Adrenal gland (tissue), 12 donors: Measurements from ENCODE around the gene EXOSC9. TPM values are rescaled to one million over a fixed set of nuclear protein-coding genes. Genes with fewer than 3 reads are reported as not detected.

ENCODE experiments used
- DNase-seq, 7 donors: peaks; one replicate each; pipeline ENCODE4 v3.0.0-alpha.2; 2019 to 2020
- H3K27ac ChIP-seq, 5 donors: fragments of 200-600 bp; sonication (generic) in 4 of 5; 1 replicate in 3 of 5; 2 replicates in 2 of 5; pipeline versions ENCODE4 v1.5.1 to v1.8.0; 2016 to 2020; ENCODE audit warnings: mild to moderate bottlenecking in 1 of 5
- H3K27me3 ChIP-seq: fragments of 200-600 bp; 2 replicates; pipeline ENCODE4 v1.8.0; 2021
- H3K36me3 ChIP-seq, 2 donors: fragments of 200-600 bp; replicated peaks in 1 of 2; 1 replicate in 1 of 2; 2 replicates in 1 of 2; pipeline versions ENCODE4 v1.5.1 to v1.8.0; 2018 to 2022
- H3K4me1 ChIP-seq, 2 donors: fragments of 200-600 bp; replicated peaks in 1 of 2; 1 replicate in 1 of 2; 2 replicates in 1 of 2; pipeline versions ENCODE4 v1.5.1 to v1.8.0; 2018 to 2021
- H3K4me3 ChIP-seq, 4 donors: fragments of 200-600 bp; sonication (generic) in 3 of 4; one replicate each; pipeline ENCODE4 v1.5.1; 2016 to 2018
- H3K9me3 ChIP-seq, 3 donors: fragments of 200-600 bp; sonication (generic) in 1 of 3; replicated peaks in 1 of 3; 1 replicate in 2 of 3; 2 replicates in 1 of 3; pipeline versions ENCODE4 v1.5.1 to v1.8.0; 2016 to 2021
- POLR2A ChIP-seq, 2 donors: fragments of 450-650 bp; IDR thresholded peaks; one replicate each; pipeline ENCODE4 v1.6.1; 2017; ENCODE audit warnings: antibody characterized with exemption in 2 of 2, mild to moderate bottlenecking in 2 of 2, moderate library complexity in 1 of 2
- WGBS, 4 donors: extraction: QIAGEN DNeasy Blood & Tissue Kit in 2 of 4; methylation state at CpG; one replicate each; pipeline versions ENCODE4 v1.1.5 to v1.1.7; 2013 to 2017; 5-methylcytosine and 5-hydroxymethylcytosine counted together
- intact Hi-C, 2 donors: fragments of 100-400 bp; cut with DNase I; formaldehyde crosslinking; loops; one replicate each; pipeline versions ENCODE4 v1.14.1 to v1.15.0; 2022 to 2023
- polyA plus RNA-seq, 3 donors: library from polyadenylated mRNA; stranded (reverse); fragments of 200-250 nt in 2 of 3; fragments of 350-450 nt in 1 of 3; fragmentation: Illumina TruSeq in 1 of 3; extraction: RNeasy Lipid Tissue Mini Kit (QIAGEN cat#74804) in 1 of 3; gene quantifications; one replicate each; pipeline ENCODE4 v1.2.3, GENCODE V29; 2013 to 2014
- total RNA-seq, 9 donors: library from RNA; depleted of rRNA in 4 of 9; stranded (reverse); fragments of >200 nt in 4 of 9; fragments of 120-200 nt in 1 of 9; fragmentation: NEBNext Ultra II Directional in 1 of 9; extraction: Animal tissue kit (Norgen Biotek cat#: 25700) in 1 of 9; gene quantifications; one replicate each; pipeline versions ENCODE4 v1.1.0 to v1.2.4, GENCODE V29; 2013 to 2023
- TF ChIP-seq, protein P1 (sequence below), 6 experiments: fragments of 450-650 bp in 4 of 6; fragments of 200-600 bp in 2 of 6; sonication (generic) in 1 of 6; IDR thresholded peaks; 1 replicate in 5 of 6; 2 replicates in 1 of 6; pipeline versions ENCODE4 v1.5.1 to v1.8.0; 2016 to 2021; ENCODE audit warnings: antibody characterized with exemption in 6 of 6, mild to moderate bottlenecking in 2 of 6, moderate library complexity in 1 of 6
- donor health status: healthy with polysubstance abuse.
- donor health status: Bipolar disorder and iron deficiency.
- donor health status: DM: yes; HTN: yes; CAD: no.
- donor health status: DM: no; HTN: no; CAD: no.
- donor health status: DM: no; HTN: no; CAD: no.
- donor health status: DM: yes; HTN: yes; CAD: no.

The EXOSC9 gene
- total and polyA plus RNA-seq, 12 donors = 10.6 to 41.3 (median 22.1) TPM

DNA sequence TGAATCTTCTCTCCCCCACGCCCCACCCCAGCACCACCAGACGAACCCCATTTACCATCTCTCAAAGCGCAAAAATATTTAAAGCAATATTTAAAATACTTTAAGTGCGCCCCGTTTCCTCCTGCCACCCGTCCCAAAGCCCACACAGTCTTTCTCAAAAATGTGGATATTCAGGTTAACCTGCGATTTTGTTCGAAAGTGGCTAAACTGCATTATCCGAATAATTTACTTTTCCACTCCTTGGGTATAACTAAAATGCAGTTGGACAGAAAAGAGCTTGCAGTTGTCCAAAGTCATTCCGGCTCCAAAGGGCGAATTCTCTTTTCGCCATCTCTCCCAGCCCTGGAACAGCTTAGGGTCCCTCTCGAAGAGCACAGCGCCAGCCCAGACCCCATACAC is 36.8 kb upstream of the EXOSC9 start:
- intact Hi-C loops = no loop called here
- DNase-seq = no peak
- H3K9me3 ChIP-seq = no peaks in the 10 kb centered on the region
- no peak overlapping the region for H3K27ac ChIP-seq
- H3K36me3 ChIP-seq = no peaks in the 10 kb centered on the region
- H3K27me3 ChIP-seq = peaks cover 21% of the 10 kb centered on the region
- peaks cover 0 to 10% of the 10 kb centered on the region in 2 donors for H3K4me1 ChIP-seq
- TF ChIP-seq, protein P1, sequence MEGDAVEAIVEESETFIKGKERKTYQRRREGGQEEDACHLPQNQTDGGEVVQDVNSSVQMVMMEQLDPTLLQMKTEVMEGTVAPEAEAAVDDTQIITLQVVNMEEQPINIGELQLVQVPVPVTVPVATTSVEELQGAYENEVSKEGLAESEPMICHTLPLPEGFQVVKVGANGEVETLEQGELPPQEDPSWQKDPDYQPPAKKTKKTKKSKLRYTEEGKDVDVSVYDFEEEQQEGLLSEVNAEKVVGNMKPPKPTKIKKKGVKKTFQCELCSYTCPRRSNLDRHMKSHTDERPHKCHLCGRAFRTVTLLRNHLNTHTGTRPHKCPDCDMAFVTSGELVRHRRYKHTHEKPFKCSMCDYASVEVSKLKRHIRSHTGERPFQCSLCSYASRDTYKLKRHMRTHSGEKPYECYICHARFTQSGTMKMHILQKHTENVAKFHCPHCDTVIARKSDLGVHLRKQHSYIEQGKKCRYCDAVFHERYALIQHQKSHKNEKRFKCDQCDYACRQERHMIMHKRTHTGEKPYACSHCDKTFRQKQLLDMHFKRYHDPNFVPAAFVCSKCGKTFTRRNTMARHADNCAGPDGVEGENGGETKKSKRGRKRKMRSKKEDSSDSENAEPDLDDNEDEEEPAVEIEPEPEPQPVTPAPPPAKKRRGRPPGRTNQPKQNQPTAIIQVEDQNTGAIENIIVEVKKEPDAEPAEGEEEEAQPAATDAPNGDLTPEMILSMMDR (IDR thresholded peaks at IDR 0.05) = no peak
- TF ChIP-seq POLR2A (IDR thresholded peaks at IDR 0.05) = no peak
- peak overlapping the region in 1 of 4 donors; percentile 32 for H3K4me3 ChIP-seq
- WGBS, 4 donors = 26 to 38% (median 28%) methylated on average over 11 to 14 of the region's 14 CpGs

DNA sequence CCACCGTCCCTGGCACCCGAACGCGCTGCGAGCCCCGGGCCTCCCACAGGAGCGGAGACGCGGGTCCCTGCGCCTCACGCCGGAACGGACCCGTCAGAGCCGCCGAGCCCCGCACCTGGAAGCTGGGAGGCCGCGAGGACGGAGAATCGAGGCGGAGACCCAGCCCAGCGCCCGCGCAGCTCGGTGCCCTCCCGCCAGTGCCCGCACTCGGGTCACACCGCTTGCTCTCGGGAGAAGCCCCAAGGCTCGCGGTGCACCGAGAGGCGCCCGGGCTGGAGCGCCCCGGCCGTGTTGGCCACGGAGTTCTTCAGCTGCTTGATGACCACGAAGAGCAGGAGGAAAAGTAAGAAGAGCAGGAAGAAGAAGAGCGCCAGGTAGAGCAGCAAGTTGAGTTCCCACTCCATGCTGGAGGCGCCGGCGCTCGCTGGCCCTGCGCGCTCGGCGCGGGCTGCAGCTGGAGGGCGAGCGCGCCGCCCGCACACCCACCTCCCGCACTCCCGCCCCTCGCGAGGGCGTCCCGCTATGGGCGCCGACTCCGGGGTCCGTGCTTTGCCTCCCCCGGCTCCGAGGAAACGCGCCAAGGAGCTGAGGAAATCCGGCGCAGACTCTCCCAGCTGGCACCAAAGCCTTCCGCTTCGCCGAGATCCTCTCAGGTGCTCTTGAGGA is 36.3 kb upstream of the EXOSC9 start, which contains the start of gene SMIM43:
SMIM43 (minus strand) TSS at position 463 of the 666 bp plus-strand sequence; CDS start at position 404, 59 bp downstream.
- 1 to 11% (median 1%) methylated on average over 18 to 75 of the region's 75 CpGs for WGBS, 4 donors
- no peak within 1 kb of the TSS for H3K27ac ChIP-seq
- H3K27me3 ChIP-seq = peaks cover 21% of the 10 kb centered on the region
- no peaks in the 10 kb centered on the region for H3K9me3 ChIP-seq
- DNase-seq = no peak
- intact Hi-C loops = no loop called here
- TF ChIP-seq, protein P1 (IDR thresholded peaks at IDR 0.05) = no peak
- no peak for TF ChIP-seq POLR2A (IDR thresholded peaks at IDR 0.05)
- no peaks in the 10 kb centered on the region for H3K36me3 ChIP-seq
- H3K4me3 ChIP-seq = peak within 1 kb of the TSS in 1 of 4 donors; percentile 32
- H3K4me1 ChIP-seq = peaks cover 0 to 10% of the 10 kb centered on the region in 2 donors

DNA sequence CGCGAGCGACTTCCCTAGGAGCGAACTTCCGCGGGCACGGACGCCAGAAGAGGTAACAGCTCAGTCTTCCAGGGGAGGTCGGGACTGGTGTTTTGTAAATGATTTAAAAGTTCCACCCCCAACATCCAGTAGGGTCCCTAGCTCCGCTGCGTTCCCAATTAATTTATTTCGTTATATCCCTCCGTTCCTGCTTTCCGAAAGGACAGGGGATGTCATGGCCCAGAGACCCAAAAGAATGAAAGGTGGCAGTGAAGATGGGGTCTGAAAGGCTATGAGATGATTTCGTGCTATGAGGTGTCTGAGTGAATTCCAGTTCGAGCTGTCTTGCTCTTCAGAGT is 35.8 kb upstream of the EXOSC9 start:
- H3K27me3 ChIP-seq = peaks cover 21% of the 10 kb centered on the region
- H3K27ac ChIP-seq = no peak overlapping the region
- no peak for DNase-seq
- 17 to 39% (median 24%) methylated on average over 8 to 16 of the region's 16 CpGs for whole genome bisulfite sequencing, 4 donors
- peak overlapping the region in 1 of 4 donors; percentile 32 for H3K4me3 ChIP-seq
- H3K9me3 ChIP-seq = no peaks in the 10 kb centered on the region
- TF ChIP-seq POLR2A (IDR thresholded peaks at IDR 0.05) = no peak
- TF ChIP-seq, protein P1 (IDR thresholded peaks at IDR 0.05) = no peak
- no peaks in the 10 kb centered on the region for H3K36me3 ChIP-seq
- H3K4me1 ChIP-seq = peaks cover 0 to 10% of the 10 kb centered on the region in 2 donors
- intact Hi-C loops = no loop called here

DNA sequence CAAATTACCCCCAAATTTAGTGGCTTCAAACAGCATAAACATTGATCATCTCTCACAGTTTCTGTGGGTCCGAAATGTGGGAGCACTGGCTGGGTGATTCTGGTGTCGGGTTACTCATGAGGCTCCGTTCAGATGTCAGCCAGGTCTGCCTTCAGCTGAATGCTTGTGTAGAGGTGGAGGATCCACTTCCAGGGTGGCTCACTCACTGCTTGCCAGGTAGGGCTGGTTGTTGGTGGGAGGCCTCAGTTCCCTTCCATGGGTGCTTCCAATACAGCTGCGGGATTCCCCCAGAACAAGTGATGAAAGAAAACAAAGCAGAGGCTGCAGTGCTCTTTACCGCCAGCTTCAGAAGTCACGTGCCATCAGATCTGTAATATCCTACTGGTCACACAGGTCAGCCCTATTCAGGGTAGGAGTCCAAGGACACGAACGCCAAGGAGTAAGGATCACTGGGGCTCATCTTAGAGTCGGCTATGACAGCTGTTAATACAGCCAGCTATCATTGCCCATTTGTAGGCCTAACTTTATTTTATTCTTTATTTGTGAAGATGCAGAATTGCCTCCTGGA is 35.1 kb upstream of the EXOSC9 start:
- intact Hi-C loops = no loop called here
- no peak for DNase-seq
- TF ChIP-seq POLR2A (IDR thresholded peaks at IDR 0.05) = no peak
- TF ChIP-seq, protein P1 (IDR thresholded peaks at IDR 0.05) = no peak
- no peak overlapping the region for H3K27ac ChIP-seq
- peaks cover 21% of the 10 kb centered on the region for H3K27me3 ChIP-seq
- H3K4me3 ChIP-seq = no peak overlapping the region
- 82 to 91% (median 88%) methylated on average over 9 of the region's 9 CpGs for WGBS, 4 donors
- H3K9me3 ChIP-seq = no peaks in the 10 kb centered on the region
- no peaks in the 10 kb centered on the region for H3K36me3 ChIP-seq
- peaks cover 0 to 10% of the 10 kb centered on the region in 2 donors for H3K4me1 ChIP-seq
